Activated CD4-positive, alpha-beta T cell treated with anti-CD3 and anti-CD28 coated beads for 36 hours (primary cell): ENCODE data around the gene SLC25A52. TPM values are rescaled to one million over a fixed set of nuclear protein-coding genes. Genes with fewer than 3 reads are reported as not detected.
"Not testable (repeated sequence)": the region's sequence is repeated elsewhere in the genome, so short reads cannot be mapped to it uniquely, and the experiment has no call there.

ENCODE experiments used
- ATAC-seq: fragments of 200-7000 bp; cut with Tn5 transposase; one replicate; pipeline ENCODE4 v1.10.0; 2021; ENCODE audit warnings: mild to moderate bottlenecking, moderate library complexity
- CTCF ChIA-PET: fragments of 350-600 bp; sonication (Branson Sonifier 250); formaldehyde crosslinking; loops from one replicate; lab custom pipeline; 2021; ENCODE audit warnings: antibody characterized with exemption; lab: Charles Lee
- POLR2A ChIA-PET: fragments of 350-600 bp; sonication (Branson Sonifier 250); formaldehyde crosslinking; loops from one replicate; lab custom pipeline; 2021; ENCODE audit warnings: antibody characterized with exemption, inconsistent platforms; lab: Charles Lee
- DNase-seq: peaks from one replicate; pipeline ENCODE4 v3.0.0-alpha.2; 2020
- H3K27ac Mint-ChIP-seq: one replicate; pipeline ENCODE4 v1.8.0; 2021; ENCODE audit warnings: mixed read lengths
- H3K27me3 Mint-ChIP-seq: one replicate; pipeline ENCODE4 v1.8.0; 2021; ENCODE audit warnings: mixed read lengths
- H3K36me3 Mint-ChIP-seq: one replicate; pipeline ENCODE4 v1.8.0; 2021; ENCODE audit warnings: low read depth, mixed read lengths
- H3K4me1 Mint-ChIP-seq: one replicate; pipeline ENCODE4 v1.8.0; 2021; ENCODE audit warnings: mixed read lengths
- H3K4me3 Mint-ChIP-seq: one replicate; pipeline ENCODE4 v1.8.0; 2021; ENCODE audit warnings: mild to moderate bottlenecking, moderate library complexity, mixed read lengths
- H3K9me3 Mint-ChIP-seq: one replicate; pipeline ENCODE4 v1.8.0; 2021; ENCODE audit warnings: low read depth, mixed read lengths
- intact Hi-C, 2 experiments: fragments of 100-400 bp; cut with DNase I in 1 of 2; cut with micrococcal nuclease in 1 of 2; formaldehyde crosslinking; loops; one replicate each; pipeline versions ENCODE4 v1.14.2 to v1.15.1; 2022 to 2024; cut with DNase I, micrococcal nuclease
- total RNA-seq, 2 experiments: library from RNA; stranded (reverse); gene quantifications; one replicate each; pipeline ENCODE4 v1.2.3, GENCODE V29; 2021

Gene SLC25A52
- total RNA-seq: not detected

DNA sequence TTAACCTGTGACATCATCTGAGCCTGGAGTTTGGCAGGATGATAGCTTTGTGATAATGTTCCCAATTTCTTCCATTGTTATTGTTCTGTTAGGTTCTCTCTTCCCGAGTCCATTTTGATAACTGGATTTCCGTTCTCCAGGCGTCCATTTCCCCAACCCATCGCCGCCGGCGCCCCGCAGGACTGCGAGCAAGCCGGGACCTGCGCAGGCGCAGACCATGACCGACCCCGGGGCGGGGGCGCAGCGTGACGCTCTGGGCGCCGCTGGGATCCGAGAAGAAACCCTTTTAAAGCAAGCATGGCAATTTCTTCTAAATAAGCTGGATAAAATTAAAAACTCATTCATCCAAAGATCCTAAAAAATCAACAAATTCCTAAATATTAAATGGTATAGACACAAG, at the start of gene SLC25A52:
TSS of gene SLC25A52 (minus strand) at position 186 of the 400 bp plus-strand sequence. CDS start 219 bp downstream, outside the sequence.
- ATAC-seq (no peak), DNase-seq (no peak)
- Mint-ChIP-seq H3K4me3 (no peak within 1 kb of the TSS), H3K27me3 (no peaks in the 10 kb centered on the region), H3K9me3 (no peaks in the 10 kb centered on the region), H3K27ac (no peak within 1 kb of the TSS), H3K36me3 (no peaks in the 10 kb centered on the region), H3K4me1 (no peaks in the 10 kb centered on the region)
- ChIA-PET POLR2A (no interaction called here), CTCF (no interaction called here)
- intact Hi-C loops: no loop called here

DNA sequence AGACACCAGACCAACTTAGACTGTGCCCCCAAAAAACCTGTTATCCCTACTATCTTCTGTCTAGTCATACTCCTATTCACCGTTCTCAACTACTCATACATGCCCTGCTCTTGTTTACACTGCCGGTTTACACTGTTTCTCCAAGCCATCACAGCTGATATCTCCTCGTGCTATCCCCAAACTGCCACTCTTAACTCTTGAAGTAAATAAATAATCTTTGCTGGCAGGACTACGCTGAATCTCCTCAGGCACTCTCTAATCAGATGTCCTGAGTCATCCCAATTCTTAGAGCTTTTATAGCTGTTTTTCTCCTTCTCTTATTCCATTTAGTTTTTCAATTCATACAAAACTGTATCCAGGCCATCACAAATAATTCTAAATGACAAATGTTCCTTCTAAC, 48.4 kb upstream of the SLC25A52 start:
- ATAC-seq, H3K36me3 Mint-ChIP-seq, H3K27me3 Mint-ChIP-seq, DNase-seq, H3K4me1 Mint-ChIP-seq, H3K9me3 Mint-ChIP-seq, CTCF ChIA-PET, POLR2A ChIA-PET, H3K4me3 Mint-ChIP-seq, H3K27ac Mint-ChIP-seq, intact Hi-C loops: not testable (repeated sequence)

DNA sequence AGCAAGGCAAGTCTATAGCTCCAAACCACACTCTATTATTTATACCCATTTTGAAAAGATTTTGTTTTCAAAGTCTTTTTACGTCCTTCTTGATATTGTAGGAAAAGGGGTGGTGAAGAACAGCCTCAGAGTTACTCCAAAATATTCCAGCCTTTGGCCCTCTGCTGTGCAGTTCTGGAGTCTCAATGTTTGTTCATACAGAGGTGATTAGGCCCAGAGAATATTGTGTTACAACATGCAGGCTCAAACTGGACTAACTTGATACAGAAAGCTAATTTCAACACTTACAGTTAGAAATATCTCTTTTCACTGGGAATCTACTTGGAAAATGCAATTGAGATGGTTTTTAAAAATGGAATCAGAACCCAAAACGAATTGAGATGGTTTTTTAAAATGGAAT, 40.4 kb upstream of the SLC25A52 start:
- no peaks in the 10 kb centered on the region for H3K36me3 Mint-ChIP-seq
- DNase-seq (no peak), ATAC-seq (no peak)
- H3K4me1 Mint-ChIP-seq: no peaks in the 10 kb centered on the region
- CTCF ChIA-PET: interaction anchor here (0.8 kb wide), 1 partner anchor 352 kb away, joined by 3 read pairs; no protein-coding TSS in a partner anchor
- intact Hi-C loops: no loop called here
- H3K27ac Mint-ChIP-seq: no peak overlapping the region
- no peak overlapping the region for H3K4me3 Mint-ChIP-seq
- POLR2A ChIA-PET: no interaction called here
- H3K9me3 Mint-ChIP-seq: no peaks in the 10 kb centered on the region
- H3K27me3 Mint-ChIP-seq: no peaks in the 10 kb centered on the region

GRCh38 chr18:31799257-31799656, 38.6 kb upstream of the SLC25A52 start:
- H3K9me3 Mint-ChIP-seq, H3K4me3 Mint-ChIP-seq, H3K4me1 Mint-ChIP-seq, POLR2A ChIA-PET, ATAC-seq, intact Hi-C loops, H3K36me3 Mint-ChIP-seq, DNase-seq, H3K27me3 Mint-ChIP-seq, H3K27ac Mint-ChIP-seq: not testable (repeated sequence)
- CTCF ChIA-PET: interaction anchor here (0.7 kb wide), 1 partner anchor 355 kb away, joined by 6 read pairs; no protein-coding TSS in a partner anchor

GRCh38 chr18:31798399-31798798, 37.7 kb upstream of the SLC25A52 start:
- ChIA-PET CTCF (interaction anchor here (0.7 kb wide), 1 partner anchor 354 kb away, joined by 6 read pairs; no protein-coding TSS in a partner anchor), POLR2A (no interaction called here)
- H3K36me3 Mint-ChIP-seq: no peaks in the 10 kb centered on the region
- H3K9me3 Mint-ChIP-seq: no peaks in the 10 kb centered on the region
- no peak overlapping the region for H3K27ac Mint-ChIP-seq
- intact Hi-C loops: no loop called here
- no peaks in the 10 kb centered on the region for H3K27me3 Mint-ChIP-seq
- no peaks in the 10 kb centered on the region for H3K4me1 Mint-ChIP-seq
- H3K4me3 Mint-ChIP-seq: no peak overlapping the region
- ATAC-seq: no peak
- no peak for DNase-seq

GRCh38 chr18:31795747-31796146, 35.1 kb upstream of the SLC25A52 start:
- DNase-seq (no peak), ATAC-seq (no peak)
- Mint-ChIP-seq H3K9me3 (no peaks in the 10 kb centered on the region), H3K4me3 (no peak overlapping the region), H3K4me1 (no peaks in the 10 kb centered on the region), H3K36me3 (no peaks in the 10 kb centered on the region), H3K27ac (no peak overlapping the region), H3K27me3 (no peaks in the 10 kb centered on the region)
- intact Hi-C loops: no loop called here
- ChIA-PET POLR2A (no interaction called here), CTCF (interaction anchor here (1.2 kb wide), 1 partner anchor 24 kb away, joined by 3 read pairs; no protein-coding TSS in a partner anchor)

DNA sequence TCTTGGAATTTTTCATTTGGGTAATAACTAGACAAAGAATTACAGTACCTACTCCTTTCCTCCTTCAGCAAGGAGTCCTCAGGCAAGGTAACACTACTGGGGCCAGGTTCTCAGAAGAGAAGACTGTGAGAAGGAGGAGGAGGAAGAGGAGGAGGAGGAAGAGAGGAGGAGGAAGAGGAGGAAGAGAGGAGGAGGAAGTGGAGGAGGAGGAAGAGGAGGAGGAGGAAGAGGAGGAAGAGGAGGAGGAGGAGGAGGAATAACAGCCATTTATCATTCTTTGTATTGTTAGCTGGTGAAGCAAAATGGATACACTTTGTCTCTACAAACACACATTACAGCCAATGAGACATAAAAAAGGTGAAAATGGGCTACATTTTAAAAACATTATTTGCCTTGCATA, 32.9 kb upstream of the SLC25A52 start:
- intact Hi-C loops: no loop called here
- no peaks in the 10 kb centered on the region for H3K9me3 Mint-ChIP-seq
- CTCF ChIA-PET: no interaction called here
- no peak overlapping the region for H3K4me3 Mint-ChIP-seq
- no peaks in the 10 kb centered on the region for H3K27me3 Mint-ChIP-seq
- DNase-seq: no peak
- H3K4me1 Mint-ChIP-seq: no peaks in the 10 kb centered on the region
- ATAC-seq: no peak
- POLR2A ChIA-PET: no interaction called here
- no peak overlapping the region for H3K27ac Mint-ChIP-seq
- no peaks in the 10 kb centered on the region for H3K36me3 Mint-ChIP-seq

- POLR2A ChIA-PET: no interaction called here
- Mint-ChIP-seq H3K27me3 (no peaks in the 10 kb centered on the region), H3K9me3 (no peaks in the 10 kb centered on the region), H3K36me3 (no peaks in the 10 kb centered on the region), H3K4me3 (no peak overlapping the region), H3K4me1 (no peaks in the 10 kb centered on the region), H3K27ac (no peak overlapping the region)
- DNase-seq: no peak
- CTCF ChIA-PET: no interaction called here
- no peak for ATAC-seq
- intact Hi-C loops: no loop called here
Observed at GRCh38 chr18:31792580-31792911, 31.9 kb upstream of the SLC25A52 start.

DNA sequence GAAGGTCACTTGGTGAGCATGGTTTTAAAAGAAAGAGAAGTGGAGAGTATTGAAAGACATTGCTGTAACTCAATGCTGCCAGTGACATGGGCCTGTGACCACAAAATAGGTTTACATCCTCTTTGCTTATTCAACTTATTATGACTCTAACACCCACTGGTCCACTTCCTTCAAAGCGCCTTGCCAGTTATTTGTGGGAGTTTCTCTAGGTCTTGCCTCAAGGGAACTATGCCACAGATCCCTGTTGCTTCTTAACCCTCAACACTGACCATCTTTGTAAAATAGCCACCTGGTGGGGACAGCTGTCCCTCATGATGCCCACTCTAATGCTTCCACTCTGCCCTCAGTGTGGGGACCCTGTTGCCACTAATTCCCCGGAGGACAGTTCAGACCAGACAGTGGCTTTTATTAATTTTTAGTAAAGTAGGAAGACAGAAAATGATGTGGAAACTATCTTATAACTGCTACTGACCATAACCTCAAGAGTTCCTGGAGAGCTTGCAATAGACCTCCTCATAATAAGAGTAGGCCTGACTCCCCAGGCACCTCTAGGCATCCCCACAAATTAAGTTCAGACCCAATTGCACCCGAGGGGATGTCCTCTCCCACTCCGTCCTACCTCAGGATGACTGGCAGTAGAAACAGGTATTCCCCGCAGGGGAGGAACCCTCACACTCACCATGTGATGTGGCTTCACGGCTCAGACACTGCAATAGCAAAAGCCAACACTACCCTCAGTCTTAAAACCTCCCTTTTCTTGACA, 31.3 kb upstream of the SLC25A52 start:
- ATAC-seq (no peak), DNase-seq (no peak)
- intact Hi-C loops: no loop called here
- H3K27me3 Mint-ChIP-seq: no peaks in the 10 kb centered on the region
- no peak overlapping the region for H3K4me3 Mint-ChIP-seq
- POLR2A ChIA-PET: no interaction called here
- H3K9me3 Mint-ChIP-seq: no peaks in the 10 kb centered on the region
- no peaks in the 10 kb centered on the region for H3K36me3 Mint-ChIP-seq
- no peak overlapping the region for H3K27ac Mint-ChIP-seq
- no peaks in the 10 kb centered on the region for H3K4me1 Mint-ChIP-seq
- CTCF ChIA-PET: interaction anchor here (0.6 to 0.7 kb wide), 4 partner anchors 24 to 609 kb away, joined by 3 to 4 read pairs (median 4); no protein-coding TSS in a partner anchor

DNA sequence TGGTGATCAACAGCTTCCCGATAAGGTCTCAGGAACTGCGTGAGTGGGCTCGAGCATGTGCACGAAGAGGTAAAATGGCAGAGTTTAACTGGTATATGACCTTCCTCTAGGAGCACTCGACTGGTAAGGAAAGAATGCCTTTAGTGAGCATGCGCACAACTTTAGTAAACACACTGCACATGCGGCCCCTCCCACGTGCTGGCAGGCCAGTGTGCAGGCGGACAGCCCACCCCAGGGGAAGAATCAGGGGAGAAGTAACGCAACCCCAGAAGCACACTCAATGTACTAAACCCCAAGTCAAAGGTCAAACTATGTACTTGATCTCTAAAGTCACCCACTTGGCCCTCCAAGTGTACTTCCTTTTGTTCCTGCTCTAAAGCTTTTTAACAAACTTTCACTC, 28.7 kb upstream of the SLC25A52 start:
- Mint-ChIP-seq H3K9me3 (no peaks in the 10 kb centered on the region), H3K36me3 (no peaks in the 10 kb centered on the region), H3K27ac (no peak overlapping the region), H3K4me3 (no peak overlapping the region), H3K27me3 (no peaks in the 10 kb centered on the region), H3K4me1 (no peaks in the 10 kb centered on the region)
- POLR2A ChIA-PET: no interaction called here
- CTCF ChIA-PET: no interaction called here
- DNase-seq: no peak
- intact Hi-C loops: no loop called here
- ATAC-seq: no peak

- Mint-ChIP-seq H3K27me3 (peaks cover 4% of the 10 kb centered on the region), H3K36me3 (no peaks in the 10 kb centered on the region), H3K4me1 (no peaks in the 10 kb centered on the region), H3K4me3 (no peak overlapping the region), H3K27ac (no peak overlapping the region), H3K9me3 (peaks cover 15% of the 10 kb centered on the region)
- ATAC-seq (no peak), DNase-seq (no peak)
- intact Hi-C loops: no loop called here
- ChIA-PET CTCF (no interaction called here), POLR2A (no interaction called here)
Observed at GRCh38 chr18:31783059-31783458, 22.4 kb upstream of the SLC25A52 start.

DNA sequence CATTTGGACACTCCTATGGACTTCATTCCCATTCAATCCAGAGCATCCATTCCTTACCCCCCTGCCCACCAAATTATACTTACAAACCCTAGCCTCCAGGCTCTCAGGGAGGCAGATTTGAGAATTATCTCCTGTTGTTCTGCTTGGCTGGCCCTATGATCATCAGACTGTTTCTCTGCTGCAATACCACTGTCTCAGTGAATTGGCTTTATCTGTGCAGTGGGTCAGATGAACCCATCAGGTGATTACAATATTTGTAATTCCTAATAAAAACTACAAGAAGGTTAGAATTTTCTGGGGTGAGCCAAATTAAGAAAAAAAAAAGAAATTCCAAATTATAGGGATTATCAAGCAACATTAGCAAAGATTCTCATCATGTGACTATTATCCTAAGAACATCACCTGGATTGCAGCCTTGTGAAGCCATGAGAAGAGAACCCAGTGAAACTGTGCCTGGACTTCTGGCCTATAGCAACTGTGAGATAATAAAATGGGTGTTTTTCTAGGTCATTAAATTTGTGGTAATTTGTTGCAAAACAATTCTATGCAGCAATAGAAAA, 17.8 kb upstream of the SLC25A52 start:
- Mint-ChIP-seq H3K36me3 (no peaks in the 10 kb centered on the region), H3K4me3 (no peak overlapping the region), H3K27me3 (peaks cover 4% of the 10 kb centered on the region), H3K27ac (no peak overlapping the region), H3K9me3 (peaks cover 18% of the 10 kb centered on the region), H3K4me1 (no peaks in the 10 kb centered on the region)
- POLR2A ChIA-PET: no interaction called here
- no peak for DNase-seq
- ATAC-seq: no peak
- CTCF ChIA-PET: no interaction called here
- intact Hi-C loops: no loop called here
